SK-N-SH (cell line): ENCODE measurements around the gene SLC17A2. TPM values are rescaled to one million over a fixed set of nuclear protein-coding genes. Genes with fewer than 3 reads are reported as not detected.

Source experiments
- CTCF ChIA-PET: fragments of 300-600, 350-600 bp; formaldehyde crosslinking; extraction: SDS; loops from one replicate; lab custom pipeline; 2021; lab: Yijun Ruan, JAX
- POLR2A ChIA-PET: fragments of 350-600 bp; sonication (Branson Sonifier 250); formaldehyde crosslinking; extraction: SDS; loops from one replicate; lab custom pipeline; 2020; ENCODE audit warnings: antibody characterized with exemption, inconsistent platforms; lab: Yijun Ruan, JAX
- DNase-seq: peaks from one replicate; pipeline ENCODE4 v3.0.0; 2012
- H2AFZ ChIP-seq: fragments of 200-600 bp; sonication (generic); 2 replicates; pipeline ENCODE4 v1.8.1; 2016; ENCODE audit warnings: antibody characterized with exemption, mild to moderate bottlenecking, low read depth
- H3F3A ChIP-seq: fragments of 200-600 bp; sonication (generic); replicated peaks from 2 replicates; pipeline ENCODE3; 2016; ENCODE audit warnings: antibody characterized with exemption, mild to moderate bottlenecking; ENCODE audit not compliant: insufficient read depth
- H3K27ac ChIP-seq, 2 experiments: fragments of 200-500 bp in 1 of 2; fragments of 200-600 bp in 1 of 2; sonication (Bioruptor generic) in 1 of 2; sonication (generic), shearing (Covaris generic) in 1 of 2; 2 replicates each; pipeline versions ENCODE4 v1.5.1 to v1.6.1; 2014 to 2016; ENCODE audit warnings: low read depth in 2 of 2, inconsistent platforms in 1 of 2, low read length in 1 of 2, mild to moderate bottlenecking in 1 of 2, mixed read lengths in 1 of 2
- H3K27me3 ChIP-seq: fragments of 200-600 bp; sonication (generic), shearing (Covaris generic); 2 replicates; pipeline ENCODE4 v1.6.1; 2016; ENCODE audit warnings: mixed run types; ENCODE audit not compliant: insufficient read depth
- H3K36me3 ChIP-seq, 2 experiments: fragments of 200-500 bp in 1 of 2; fragments of 200-600 bp in 1 of 2; sonication (Bioruptor generic) in 1 of 2; sonication (generic) in 1 of 2; replicated peaks in 1 of 2; 2 replicates each; pipeline versions ENCODE3 to v1.5.1; 2014 to 2016; ENCODE audit warnings: low read length in 1 of 2, mild to moderate bottlenecking in 1 of 2; ENCODE audit not compliant: insufficient read depth in 2 of 2, control insufficient read depth in 1 of 2
- H3K4me1 ChIP-seq, 2 experiments: fragments of 200-500 bp in 1 of 2; fragments of 200-600 bp in 1 of 2; sonication (Bioruptor generic) in 1 of 2; sonication (generic), shearing (Covaris generic) in 1 of 2; 2 replicates each; pipeline versions ENCODE4 v1.5.1 to v1.6.1; 2014 to 2016; ENCODE audit warnings: low read depth in 1 of 2, low read length in 1 of 2, mixed run types in 1 of 2; ENCODE audit not compliant: insufficient read depth in 2 of 2, control insufficient read depth in 1 of 2
- H3K4me2 ChIP-seq: fragments of 200-600 bp; sonication (generic), shearing (Covaris generic); 2 replicates; pipeline ENCODE4 v1.6.1; 2017; ENCODE audit warnings: mixed run types
- H3K4me3 ChIP-seq, 2 experiments: fragments of 200-500 bp in 1 of 2; fragments of 200-600 bp in 1 of 2; sonication (Bioruptor generic) in 1 of 2; sonication (generic), shearing (Covaris generic) in 1 of 2; 2 replicates each; pipeline versions ENCODE4 v1.5.1 to v1.8.1; 2014 to 2016; ENCODE audit warnings: low read depth in 2 of 2, inconsistent platforms in 1 of 2, low read length in 1 of 2, mild to moderate bottlenecking in 1 of 2, mixed read lengths in 1 of 2, moderate library complexity in 1 of 2
- H3K79me2 ChIP-seq: fragments of 200-600 bp; sonication (generic); 2 replicates; pipeline ENCODE4 v1.8.1; 2017; ENCODE audit warnings: mild to moderate bottlenecking; ENCODE audit not compliant: insufficient read depth
- H3K9ac ChIP-seq: fragments of 200-600 bp; sonication (generic); 2 replicates; pipeline ENCODE4 v1.6.1; 2017; ENCODE audit warnings: mixed run types
- H3K9me2 ChIP-seq: fragments of 200-600 bp; sonication (generic); 2 replicates; pipeline ENCODE4 v1.6.1; 2017; ENCODE audit warnings: mixed run types
- H3K9me3 ChIP-seq: fragments of 200-600 bp; sonication (generic); 2 replicates; pipeline ENCODE4 v1.6.1; 2017; ENCODE audit warnings: mixed run types, mild to moderate bottlenecking, moderate library complexity
- H4K20me1 ChIP-seq: fragments of 200-600 bp; sonication (generic); 2 replicates; pipeline ENCODE4 v1.6.1; 2017; ENCODE audit warnings: mild to moderate bottlenecking, mixed run types; ENCODE audit not compliant: insufficient read depth
- EP300 ChIP-seq, 2 experiments: IDR thresholded peaks; 2 replicates each; pipeline versions ENCODE4 v1.4.0 to v1.6.1; 2012; ENCODE audit warnings: borderline replicate concordance in 1 of 2, low read depth in 1 of 2, low read length in 1 of 2
- FOXM1 ChIP-seq: IDR thresholded peaks from 2 replicates; pipeline ENCODE4 v1.4.0; 2012; ENCODE audit warnings: low read depth, mild to moderate bottlenecking
- GABPA ChIP-seq: IDR thresholded peaks from 2 replicates; pipeline ENCODE4 v1.4.0; 2012; ENCODE audit warnings: low read depth, mild to moderate bottlenecking
- GATA2 ChIP-seq: sonication (generic); formaldehyde crosslinking; IDR thresholded peaks from 2 replicates; pipeline ENCODE4 v1.5.0; 2020; ENCODE audit warnings: mild to moderate bottlenecking, missing genetic modification reagents
- JUND ChIP-seq: IDR thresholded peaks from 2 replicates; pipeline ENCODE4 v1.4.0; 2012
- MAX ChIP-seq: IDR thresholded peaks from 2 replicates; pipeline ENCODE4 v1.4.0; 2012; ENCODE audit warnings: low read depth
- MEF2A ChIP-seq: IDR thresholded peaks from 2 replicates; pipeline ENCODE4 v1.4.0; 2012; ENCODE audit warnings: low read depth, borderline replicate concordance
- MXI1 ChIP-seq: IDR thresholded peaks from 2 replicates; pipeline ENCODE4 v1.6.1; 2012; ENCODE audit warnings: mild to moderate bottlenecking, low read depth, low read length, improper control_type of control experiment
- NFIC ChIP-seq: IDR thresholded peaks from 2 replicates; pipeline ENCODE4 v1.4.0; 2012; ENCODE audit warnings: borderline replicate concordance
- NRF1 ChIP-seq: IDR thresholded peaks from 2 replicates; pipeline ENCODE4 v1.6.1; 2012; ENCODE audit warnings: low read depth, mild to moderate bottlenecking, low read length
- PBX3 ChIP-seq: IDR thresholded peaks from 2 replicates; pipeline ENCODE4; 2012
- POLR2AphosphoS5 ChIP-seq: IDR thresholded peaks from 2 replicates; pipeline ENCODE4 v1.6.1; 2012; ENCODE audit warnings: low read depth, low read length
- RCOR1 ChIP-seq: fragments of 150-350 bp; IDR thresholded peaks from 2 replicates; pipeline ENCODE4 v1.6.1; 2017; ENCODE audit warnings: antibody characterized with exemption, low read length
- REST ChIP-seq: IDR thresholded peaks from 2 replicates; pipeline ENCODE4 v1.6.1; 2012; ENCODE audit warnings: mild to moderate bottlenecking, low read depth, low read length, moderate library complexity
- RFX5 ChIP-seq: IDR thresholded peaks from 2 replicates; pipeline ENCODE4 v1.6.1; 2012; ENCODE audit warnings: mild to moderate bottlenecking, improper control_type of control experiment, low read length
- SMC3 ChIP-seq: IDR thresholded peaks from 2 replicates; pipeline ENCODE4 v1.6.1; 2012; ENCODE audit warnings: low read depth, low read length, improper control_type of control experiment
- TCF12 ChIP-seq: IDR thresholded peaks from 2 replicates; pipeline ENCODE4 v1.4.0; 2012
- TEAD4 ChIP-seq: IDR thresholded peaks from 2 replicates; pipeline ENCODE4 v1.4.0; 2012; ENCODE audit warnings: mild to moderate bottlenecking, borderline replicate concordance; ENCODE audit not compliant: insufficient read depth
- USF1 ChIP-seq: IDR thresholded peaks from 2 replicates; pipeline ENCODE4 v1.4.0; 2012; ENCODE audit warnings: low read depth, borderline replicate concordance
- YY1 ChIP-seq: IDR thresholded peaks from 2 replicates; pipeline ENCODE4 v1.4.0; 2012; ENCODE audit warnings: low read depth, mild to moderate bottlenecking
- WGBS: methylation state at CpG from one replicate; pipeline ENCODE4 v1.1.6; 2017; ENCODE audit warnings: low lambda C conversion rate; 5-methylcytosine and 5-hydroxymethylcytosine counted together
- polyA plus RNA-seq, 3 experiments: library from polyadenylated mRNA; depleted of rRNA; stranded (reverse); fragments of >200 nt; gene quantifications; 2 replicates each; pipeline ENCODE4 v1.2.3, GENCODE V29; 2012

The SLC17A2 gene
- polyA plus RNA-seq, 1 of the 3 experiments (the other 2 are of a cell fraction) = not detected

GRCh38 chr6:25913741-25914140, 16.8 kb downstream of the SLC17A2 start:
- H3K27me3 ChIP-seq = no peaks in the 10 kb centered on the region
- H4K20me1 ChIP-seq = no peaks in the 10 kb centered on the region
- CTCF ChIA-PET = interaction anchor here (0.9 kb wide), 1 partner anchor 196 kb away, joined by 3 read pairs; no protein-coding TSS in a partner anchor
- H3K79me2 ChIP-seq = no peaks in the 10 kb centered on the region
- no peak overlapping the region for H3K4me2 ChIP-seq
- H3K36me3 ChIP-seq = no peaks in the 10 kb centered on the region
- TF ChIP-seq MEF2A = no peak
- TF ChIP-seq YY1 = no peak
- no peak for TF ChIP-seq PBX3
- H3K9ac ChIP-seq = no peak overlapping the region
- H3K9me2 ChIP-seq = no peaks in the 10 kb centered on the region
- no peak overlapping the region for H3K4me3 ChIP-seq
- POLR2A ChIA-PET = no interaction called here
- no peak overlapping the region for H3K27ac ChIP-seq
- no peaks in the 10 kb centered on the region for H3K9me3 ChIP-seq
- H2AFZ ChIP-seq = no peak overlapping the region
- no peak for DNase-seq
- no peaks in the 10 kb centered on the region for H3K4me1 ChIP-seq
- WGBS = 57% methylated on average over 3 of the region's 3 CpGs
- H3F3A ChIP-seq = no peaks in the 10 kb centered on the region

GRCh38 chr6:25911351-25911750, 19.1 kb downstream of the SLC17A2 start:
- TF ChIP-seq REST (no peak), FOXM1 (no peak), SMC3 (no peak), MAX (no peak), USF1 (no peak), GABPA (no peak), TCF12 (no peak), YY1 (no peak), EP300 (IDR thresholded peaks at IDR 0.05; ENCODE audit: borderline replicate concordance in 1 of 2, low read depth in 1 of 2, low read length in 1 of 2) (no peak), JUND (no peak), PBX3 (no peak), NFIC (no peak), RFX5 (no peak), TEAD4 (no peak), MXI1 (no peak), POLR2AphosphoS5 (no peak), GATA2 (CRISPR knock-in tag) (no peak), RCOR1 (no peak), NRF1 (no peak)
- no peaks in the 10 kb centered on the region for H3K9me2 ChIP-seq
- CTCF ChIA-PET = interaction anchor here (1.8 kb wide), 1 partner anchor 193 kb away, joined by 5 read pairs; no protein-coding TSS in a partner anchor
- no peak overlapping the region for H3K27ac ChIP-seq
- WGBS = 81% methylated on average over 4 of the region's 4 CpGs
- H3F3A ChIP-seq = no peaks in the 10 kb centered on the region
- H4K20me1 ChIP-seq = no peaks in the 10 kb centered on the region
- H3K4me1 ChIP-seq = no peaks in the 10 kb centered on the region
- DNase-seq = no peak
- no peaks in the 10 kb centered on the region for H3K27me3 ChIP-seq
- no peaks in the 10 kb centered on the region for H3K36me3 ChIP-seq
- H3K4me3 ChIP-seq = no peak overlapping the region
- no peak overlapping the region for H2AFZ ChIP-seq
- POLR2A ChIA-PET = no interaction called here
- no peaks in the 10 kb centered on the region for H3K79me2 ChIP-seq
- no peaks in the 10 kb centered on the region for H3K9me3 ChIP-seq
- no peak overlapping the region for H3K9ac ChIP-seq
- H3K4me2 ChIP-seq = no peak overlapping the region
